Transverse colon (tissue), 4 donors: ENCODE measurements around the gene VTCN1. TPM values are rescaled to one million over a fixed set of nuclear protein-coding genes. Genes with fewer than 3 reads are reported as not detected.
"Not testable (repeated sequence)": the region's sequence is repeated elsewhere in the genome, so short reads cannot be mapped to it uniquely, and the experiment has no call there.

Source experiments
- DNase-seq: peaks from one replicate; pipeline ENCODE4 v3.0.0-alpha.2; 2019
- H3K27ac ChIP-seq, 4 donors: fragments of 200-600 bp; sonication (generic); 2 replicates each; pipeline ENCODE4 v1.5.1; 2016 to 2018; ENCODE audit warnings: inconsistent platforms in 4 of 4
- H3K27me3 ChIP-seq: fragments of 200-600 bp; sonication (generic); 2 replicates; pipeline ENCODE4 v1.5.1; 2017; ENCODE audit warnings: inconsistent platforms
- H3K36me3 ChIP-seq, 4 donors: fragments of 200-600 bp; sonication (generic); 2 replicates each; pipeline ENCODE4 v1.5.1; 2017 to 2019; ENCODE audit warnings: inconsistent platforms in 4 of 4
- H3K4me1 ChIP-seq, 4 donors: fragments of 200-600 bp; sonication (generic); 2 replicates each; pipeline ENCODE4 v1.5.1; 2017 to 2020; ENCODE audit warnings: inconsistent platforms in 4 of 4
- H3K4me3 ChIP-seq, 4 donors: fragments of 200-600 bp; sonication (generic); 1 replicate in 1 of 4; 2 replicates in 3 of 4; pipeline versions ENCODE4 v1.5.1 to v1.6.1; 2017 to 2019; ENCODE audit warnings: inconsistent platforms in 4 of 4
- H3K9me3 ChIP-seq, 2 donors: fragments of 200-600 bp; sonication (generic); 2 replicates each; pipeline ENCODE4 v1.5.1; 2017 to 2019; ENCODE audit warnings: inconsistent platforms in 2 of 2
- EP300 ChIP-seq: sonication (generic); formaldehyde crosslinking; IDR thresholded peaks from one replicate; pipeline ENCODE4 v1.6.1; 2017; ENCODE audit warnings: antibody characterized with exemption, low read depth
- POLR2A ChIP-seq: fragments of 450-650 bp; IDR thresholded peaks from one replicate; pipeline ENCODE4 v1.6.1; 2016; ENCODE audit warnings: antibody characterized with exemption, mild to moderate bottlenecking, moderate library complexity
- POLR2AphosphoS5 ChIP-seq, 3 donors: sonication (generic); formaldehyde crosslinking; IDR thresholded peaks; one replicate each; pipeline ENCODE4 v1.6.1; 2016; ENCODE audit warnings: antibody characterized with exemption in 3 of 3
- WGBS, 2 donors: methylation state at CpG; one replicate each; pipeline ENCODE4 v1.1.5; 2018; ENCODE audit warnings: low coverage in 1 of 2; 5-methylcytosine and 5-hydroxymethylcytosine counted together
- in situ Hi-C, 4 donors: fragments of 200-750 bp; cut with MboI; loops; one replicate each; pipeline versions ENCODE4 v1.15.0 to v1.15.1; 2017; ENCODE audit warnings: low sequenced_read_pairs in 3 of 4, low pct_ligation_motif_present in 1 of 4, low pct_unique_long_range_greater_than_20kb in 1 of 4
- intact Hi-C: fragments of 100-400 bp; cut with DNase I; formaldehyde crosslinking; loops from one replicate; pipeline ENCODE4 v1.15.1; 2023; ENCODE audit warnings: low total_unique reads
- total RNA-seq, 4 donors: library from RNA; depleted of rRNA; stranded (reverse); fragments of >200 nt; gene quantifications; one replicate each; pipeline ENCODE4 v1.1.0, GENCODE V29; 2016
- TF ChIP-seq, protein P1 (sequence below), 5 experiments: fragments of 200-600 bp in 3 of 5; fragments of 450-650 bp in 2 of 5; sonication (generic) in 3 of 5; IDR thresholded peaks; 1 replicate in 2 of 5; 2 replicates in 3 of 5; pipeline ENCODE4 v1.5.1; 2016 to 2017; ENCODE audit warnings: antibody characterized with exemption in 5 of 5, inconsistent platforms in 3 of 5, mild to moderate bottlenecking in 2 of 5, moderate library complexity in 1 of 5

Gene VTCN1
- total RNA-seq, 4 donors from 2014 or later, result not detected

- TF ChIP-seq, protein P1, sequence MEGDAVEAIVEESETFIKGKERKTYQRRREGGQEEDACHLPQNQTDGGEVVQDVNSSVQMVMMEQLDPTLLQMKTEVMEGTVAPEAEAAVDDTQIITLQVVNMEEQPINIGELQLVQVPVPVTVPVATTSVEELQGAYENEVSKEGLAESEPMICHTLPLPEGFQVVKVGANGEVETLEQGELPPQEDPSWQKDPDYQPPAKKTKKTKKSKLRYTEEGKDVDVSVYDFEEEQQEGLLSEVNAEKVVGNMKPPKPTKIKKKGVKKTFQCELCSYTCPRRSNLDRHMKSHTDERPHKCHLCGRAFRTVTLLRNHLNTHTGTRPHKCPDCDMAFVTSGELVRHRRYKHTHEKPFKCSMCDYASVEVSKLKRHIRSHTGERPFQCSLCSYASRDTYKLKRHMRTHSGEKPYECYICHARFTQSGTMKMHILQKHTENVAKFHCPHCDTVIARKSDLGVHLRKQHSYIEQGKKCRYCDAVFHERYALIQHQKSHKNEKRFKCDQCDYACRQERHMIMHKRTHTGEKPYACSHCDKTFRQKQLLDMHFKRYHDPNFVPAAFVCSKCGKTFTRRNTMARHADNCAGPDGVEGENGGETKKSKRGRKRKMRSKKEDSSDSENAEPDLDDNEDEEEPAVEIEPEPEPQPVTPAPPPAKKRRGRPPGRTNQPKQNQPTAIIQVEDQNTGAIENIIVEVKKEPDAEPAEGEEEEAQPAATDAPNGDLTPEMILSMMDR (IDR thresholded peaks at IDR 0.05), result no peak
- no peak for TF ChIP-seq POLR2AphosphoS5 (IDR thresholded peaks at IDR 0.05)
- no peak for TF ChIP-seq POLR2A
- TF ChIP-seq EP300, result no peak
- Histone ChIP-seq H3K27me3 (no peaks in the 10 kb centered on the region), H3K9me3 (no peaks in the 10 kb centered on the region), H3K36me3 (no peaks in the 10 kb centered on the region), H3K4me3 (no peak overlapping the region), H3K4me1 (no peaks in the 10 kb centered on the region), H3K27ac (no peak overlapping the region)
- intact Hi-C loops (no loop called here), in situ Hi-C loops (loop anchor here in 1 of 4 donors (25.0 kb wide), 1 partner anchor 805 kb away; no protein-coding TSS in a partner anchor)
- no peak for DNase-seq
- 62 to 84% methylated on average over 2 of the region's 2 CpGs for WGBS, 2 donors
Measured at GRCh38 chr1:117107364-117107763, 103.4 kb downstream of the VTCN1 start.

DNA sequence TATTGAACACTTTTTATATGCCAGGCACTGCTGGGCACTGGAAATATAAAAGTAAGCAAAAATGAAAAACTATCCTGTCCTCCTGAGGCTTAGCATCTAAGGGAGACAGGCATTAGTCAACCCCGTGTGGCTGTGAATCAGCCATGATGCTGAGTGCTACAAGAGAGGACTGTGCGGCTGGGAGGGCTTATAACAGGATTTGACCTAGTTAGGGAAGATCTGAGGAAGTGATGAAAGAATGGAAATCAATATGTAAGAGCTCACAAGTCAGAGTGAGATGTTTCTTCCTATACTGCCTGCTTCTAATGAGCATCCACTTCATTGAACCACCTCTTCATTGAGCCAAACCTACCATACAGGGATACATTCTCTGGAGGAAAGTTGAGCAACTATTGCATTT is 104.2 kb downstream of the VTCN1 start:
- 91 to 92% methylated on average over 2 of the region's 2 CpGs for WGBS, 2 donors
- H3K36me3 ChIP-seq, result peaks cover 0 to 4% (median 0%) of the 10 kb centered on the region in 4 donors
- in situ Hi-C loops, result loop anchor here in 1 of 4 donors (25.0 kb wide), 1 partner anchor 806 kb away; no protein-coding TSS in a partner anchor
- H3K27me3 ChIP-seq, result no peaks in the 10 kb centered on the region
- H3K4me1 ChIP-seq, result no peaks in the 10 kb centered on the region
- no peaks in the 10 kb centered on the region for H3K9me3 ChIP-seq
- H3K27ac ChIP-seq, result no peak overlapping the region
- TF ChIP-seq EP300, result no peak
- TF ChIP-seq, protein P1 (IDR thresholded peaks at IDR 0.05), result no peak
- no peak for TF ChIP-seq POLR2AphosphoS5 (IDR thresholded peaks at IDR 0.05)
- no peak for TF ChIP-seq POLR2A
- intact Hi-C loops, result no loop called here
- H3K4me3 ChIP-seq, result no peak overlapping the region
- no peak for DNase-seq

GRCh38 chr1:117105722-117106121 is 105.0 kb downstream of the VTCN1 start:
- Histone ChIP-seq H3K27ac (no peak overlapping the region), H3K36me3 (peaks cover 0 to 7% (median 0%) of the 10 kb centered on the region in 4 donors), H3K4me3 (no peak overlapping the region), H3K9me3 (no peaks in the 10 kb centered on the region), H3K27me3 (no peaks in the 10 kb centered on the region), H3K4me1 (no peaks in the 10 kb centered on the region)
- intact Hi-C loops, result no loop called here
- TF ChIP-seq POLR2AphosphoS5 (IDR thresholded peaks at IDR 0.05) (no peak), POLR2A (no peak), EP300 (no peak)
- TF ChIP-seq, protein P1 (IDR thresholded peaks at IDR 0.05), result no peak
- in situ Hi-C loops, result loop anchor here in 1 of 4 donors (25.0 kb wide), 1 partner anchor 807 kb away; no protein-coding TSS in a partner anchor
- no peak for DNase-seq

- peaks cover 0 to 7% (median 2%) of the 10 kb centered on the region in 4 donors for H3K36me3 ChIP-seq
- in situ Hi-C loops, result loop anchor here in 1 of 4 donors (25.0 kb wide), 1 partner anchor 807 kb away; no protein-coding TSS in a partner anchor
- DNase-seq, result no peak
Measured at GRCh38 chr1:117104986-117105385, 105.7 kb downstream of the VTCN1 start.

GRCh38 chr1:117101858-117102257 is 108.9 kb downstream of the VTCN1 start:
- H3K27ac ChIP-seq, DNase-seq, H3K9me3 ChIP-seq, intact Hi-C loops, H3K27me3 ChIP-seq, H3K4me3 ChIP-seq, H3K4me1 ChIP-seq: not testable (repeated sequence)
- peaks cover 0 to 18% (median 4%) of the 10 kb centered on the region in 4 donors for H3K36me3 ChIP-seq
- 94 to 96% methylated on average over 3 of the region's 3 CpGs for WGBS, 2 donors
- in situ Hi-C loops, result loop anchor here in 1 of 4 donors (25.0 kb wide), 1 partner anchor 810 kb away; no protein-coding TSS in a partner anchor

More at GRCh38 chr1:117104986-117105385, 105.7 kb downstream of the VTCN1 start:
- H3K4me1 ChIP-seq, result no peaks in the 10 kb centered on the region
- no peaks in the 10 kb centered on the region for H3K9me3 ChIP-seq
- no peak overlapping the region for H3K27ac ChIP-seq
- H3K4me3 ChIP-seq, result no peak overlapping the region
- intact Hi-C loops, result no loop called here
- no peak for TF ChIP-seq POLR2AphosphoS5 (IDR thresholded peaks at IDR 0.05)
- TF ChIP-seq, protein P1 (IDR thresholded peaks at IDR 0.05), result no peak
- TF ChIP-seq POLR2A, result no peak
- no peak for TF ChIP-seq EP300
- WGBS, 2 donors, result 76% methylated on average over 3 of the region's 3 CpGs; no CpG with 5 or more reads in 1 of the 2 donors
- no peaks in the 10 kb centered on the region for H3K27me3 ChIP-seq
